ENCODE data around the gene PGPEP1. TPM values are rescaled to one million over a fixed set of nuclear protein-coding genes. Genes with fewer than 3 reads are reported as not detected.
"Not testable (repeated sequence)": the region's sequence is repeated elsewhere in the genome, so short reads cannot be mapped to it uniquely, and the experiment has no call there.

Gene PGPEP1
- total RNA-seq, 2 experiments from 2014 or later, result 41.3 to 45.7 TPM

DNA sequence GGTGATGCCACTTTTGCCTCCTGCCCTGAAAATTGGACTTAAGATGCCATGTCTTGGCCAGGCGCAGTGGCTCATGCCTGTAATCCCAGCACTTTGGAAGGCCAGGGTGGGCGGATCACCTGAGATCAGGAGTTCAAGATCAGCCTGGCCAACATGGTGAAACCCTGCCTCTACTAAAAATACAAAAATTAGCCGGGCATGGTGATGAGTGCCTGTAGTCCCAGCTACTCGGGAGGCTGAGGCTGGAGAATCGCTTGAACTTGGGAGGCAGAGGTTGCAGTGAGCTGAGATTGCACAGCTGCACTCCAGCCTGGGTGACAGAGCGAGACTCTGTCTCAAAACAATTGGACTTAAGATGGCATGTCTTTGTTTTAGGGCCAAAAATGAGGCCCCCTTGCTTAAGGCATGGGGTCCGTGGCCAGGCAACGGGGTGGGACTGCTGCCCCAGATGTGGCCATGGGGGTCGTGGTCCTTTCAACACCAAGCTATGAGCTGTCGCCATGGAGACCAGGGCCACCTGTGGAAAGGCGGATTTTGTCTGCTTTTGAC, 24.0 kb downstream of the PGPEP1 start:
- H3K9me3 Mint-ChIP-seq; H3K4me3 Mint-ChIP-seq; H3K27me3 Mint-ChIP-seq; DNase-seq; ATAC-seq (ENCODE audit: low read depth); POLR2A ChIA-PET: not testable (repeated sequence)
- Mint-ChIP-seq H3K36me3 (peaks cover 41% of the 10 kb centered on the region), H3K27ac (peak overlapping the region; percentile 73), H3K4me1 (peaks cover 17% of the 10 kb centered on the region)

- ATAC-seq (ENCODE audit: low read depth) (peak; percentile 45), DNase-seq (no peak)
- Mint-ChIP-seq H3K36me3 (peaks cover 36% of the 10 kb centered on the region), H3K4me1 (peaks cover 17% of the 10 kb centered on the region), H3K27ac (peak overlapping the region; percentile 73), H3K4me3 (peak overlapping the region; percentile 16), H3K27me3 (no peaks in the 10 kb centered on the region), H3K9me3 (peaks cover 1% of the 10 kb centered on the region)
- POLR2A ChIA-PET, result interaction anchor here (1.6 kb wide), 1 partner anchor 84 kb away, joined by 6 read pairs; the partner anchor contains the start of gene JUND
Observed at GRCh38 chr19:18364826-18365528, 24.6 kb downstream of the PGPEP1 start.

GRCh38 chr19:18366021-18366435, 25.6 kb downstream of the PGPEP1 start:
- H3K36me3 Mint-ChIP-seq, result peaks cover 35% of the 10 kb centered on the region
- DNase-seq (no peak), ATAC-seq (ENCODE audit: low read depth) (no peak)
- H3K4me3 Mint-ChIP-seq, result no peak overlapping the region
- POLR2A ChIA-PET, result interaction anchor here (0.5 to 1.6 kb wide), 2 partner anchors 85 to 1240 kb away, joined by 6 to 7 read pairs; partner anchors contain the start of gene JUND
- H3K9me3 Mint-ChIP-seq, result peaks cover 1% of the 10 kb centered on the region
- H3K27ac Mint-ChIP-seq, result peak overlapping the region; percentile 21
- H3K4me1 Mint-ChIP-seq, result peaks cover 17% of the 10 kb centered on the region
- no peaks in the 10 kb centered on the region for H3K27me3 Mint-ChIP-seq

- POLR2A ChIA-PET, result no interaction called here
- DNase-seq (no peak), ATAC-seq (ENCODE audit: low read depth) (no peak)
- Mint-ChIP-seq H3K4me1 (peaks cover 18% of the 10 kb centered on the region), H3K4me3 (no peak overlapping the region), H3K27ac (no peak overlapping the region), H3K36me3 (peaks cover 26% of the 10 kb centered on the region), H3K9me3 (peaks cover 1% of the 10 kb centered on the region), H3K27me3 (no peaks in the 10 kb centered on the region)
Observed at GRCh38 chr19:18368504-18369222, 28.3 kb downstream of the PGPEP1 start.

- Mint-ChIP-seq H3K27me3 (no peaks in the 10 kb centered on the region), H3K4me1 (peaks cover 11% of the 10 kb centered on the region), H3K36me3 (no peaks in the 10 kb centered on the region), H3K9me3 (no peaks in the 10 kb centered on the region), H3K4me3 (peak overlapping the region; percentile 62), H3K27ac (peak overlapping the region; percentile 88)
- DNase-seq (no peak), ATAC-seq (ENCODE audit: low read depth) (no peak)
- POLR2A ChIA-PET, result interaction anchor here (1.6 kb wide), 1 partner anchor 43 kb away, joined by 4 read pairs; no protein-coding TSS in a partner anchor
Observed at GRCh38 chr19:18373407-18373891, 33.1 kb downstream of the PGPEP1 start.

- Mint-ChIP-seq H3K4me1 (peaks cover 11% of the 10 kb centered on the region), H3K4me3 (peak overlapping the region; percentile 62), H3K9me3 (no peaks in the 10 kb centered on the region), H3K36me3 (no peaks in the 10 kb centered on the region), H3K27me3 (peaks cover 1% of the 10 kb centered on the region), H3K27ac (peak overlapping the region; percentile 88)
- POLR2A ChIA-PET, result interaction anchor here (0.5 to 1.6 kb wide), 2 partner anchors 20 to 43 kb away, joined by 4 to 6 read pairs; no protein-coding TSS in a partner anchor
- DNase-seq (peak; percentile 74), ATAC-seq (ENCODE audit: low read depth) (peak; percentile 89)
Observed at GRCh38 chr19:18373892-18374629, 33.7 kb downstream of the PGPEP1 start.

- peaks cover 4% of the 10 kb centered on the region for H3K27me3 Mint-ChIP-seq
- H3K9me3 Mint-ChIP-seq, result no peaks in the 10 kb centered on the region
- POLR2A ChIA-PET, result no interaction called here
- H3K4me1 Mint-ChIP-seq, result peaks cover 12% of the 10 kb centered on the region
- H3K36me3 Mint-ChIP-seq, result no peaks in the 10 kb centered on the region
- no peak for ATAC-seq (ENCODE audit: low read depth)
- H3K4me3 Mint-ChIP-seq, result no peak overlapping the region
- no peak overlapping the region for H3K27ac Mint-ChIP-seq
- DNase-seq, result no peak
Observed at GRCh38 chr19:18377026-18377425, 36.6 kb downstream of the PGPEP1 start.

DNA sequence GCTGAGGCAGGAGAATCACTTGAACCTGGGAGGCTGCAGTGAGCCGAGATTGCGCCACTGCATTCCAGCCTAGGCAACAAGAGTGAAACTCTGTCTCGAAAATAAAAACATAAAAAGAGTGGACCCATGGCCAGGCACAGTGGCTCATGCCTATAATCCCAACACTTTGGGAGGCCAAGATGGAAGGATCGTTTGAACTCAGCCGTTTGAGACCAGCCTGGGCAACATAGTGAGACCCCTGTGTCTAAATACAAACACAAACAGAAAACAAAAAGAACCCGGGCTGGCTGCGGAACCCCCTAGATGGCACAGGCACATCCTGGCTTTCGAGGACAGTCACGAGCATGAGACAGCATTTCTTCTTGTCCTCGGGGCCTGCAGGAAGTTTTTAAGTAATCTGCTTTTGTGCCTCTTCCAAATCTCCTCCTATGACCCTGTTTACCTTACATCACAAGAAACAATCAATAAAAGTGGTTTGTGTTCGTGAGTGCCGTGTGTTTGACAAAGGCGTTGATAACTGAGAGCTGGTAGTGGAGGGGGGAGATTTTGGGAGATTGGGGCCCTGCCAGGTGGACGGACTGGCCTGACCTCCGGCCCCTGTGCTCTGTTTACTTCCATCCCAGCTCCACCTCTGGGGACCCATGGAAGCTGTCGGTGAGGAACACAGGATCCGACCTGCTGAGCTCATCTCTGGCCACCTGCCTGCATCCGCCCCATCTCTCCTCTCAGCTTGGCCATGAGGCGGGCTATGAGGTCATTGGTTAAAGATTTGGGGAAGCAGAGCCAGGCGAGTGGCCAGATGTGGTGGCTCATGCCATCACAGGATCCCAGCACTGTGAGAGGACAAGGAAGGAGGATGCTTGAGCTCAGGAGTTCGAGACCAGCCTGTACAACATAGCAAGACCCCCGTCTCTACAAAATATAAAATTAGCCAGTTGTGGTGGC, 39.7 kb downstream of the PGPEP1 start:
- Mint-ChIP-seq H3K36me3 (no peaks in the 10 kb centered on the region), H3K27ac (no peak overlapping the region), H3K4me3 (no peak overlapping the region), H3K27me3 (peaks cover 11% of the 10 kb centered on the region), H3K4me1 (peaks cover 1% of the 10 kb centered on the region), H3K9me3 (no peaks in the 10 kb centered on the region)
- ATAC-seq (ENCODE audit: low read depth) (no peak), DNase-seq (no peak)
- POLR2A ChIA-PET, result interaction anchor here (1.6 kb wide), 1 partner anchor 34 kb away, joined by 3 read pairs; no protein-coding TSS in a partner anchor

DNA sequence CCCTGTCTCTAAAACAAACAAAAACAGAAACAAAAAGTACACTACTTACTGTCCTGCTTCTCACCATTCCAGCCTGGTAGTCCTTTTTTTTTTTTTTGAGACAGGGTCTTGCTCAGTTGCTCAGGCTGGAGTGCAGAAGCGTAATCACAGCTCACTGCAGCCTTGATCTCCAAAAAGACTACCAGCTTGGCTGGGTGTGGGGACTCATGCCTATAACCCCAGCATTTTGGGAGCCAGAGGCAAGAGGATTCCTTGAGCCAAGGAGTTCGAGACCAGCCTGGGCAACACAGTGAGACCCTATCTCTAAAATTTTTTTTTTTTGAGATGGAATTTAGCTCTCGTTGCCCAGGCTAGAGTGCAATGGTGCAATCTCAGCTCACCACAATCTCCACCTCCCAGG, 40.4 kb downstream of the PGPEP1 start:
- Mint-ChIP-seq H3K4me1 (peaks cover 1% of the 10 kb centered on the region), H3K27ac (no peak overlapping the region), H3K4me3 (no peak overlapping the region), H3K27me3 (peaks cover 15% of the 10 kb centered on the region), H3K36me3 (no peaks in the 10 kb centered on the region), H3K9me3 (no peaks in the 10 kb centered on the region)
- no peak for DNase-seq
- POLR2A ChIA-PET, result interaction anchor here (0.7 to 1.6 kb wide), 2 partner anchors 12 to 33 kb away, joined by 3 to 5 read pairs; no protein-coding TSS in a partner anchor
- no peak for ATAC-seq (ENCODE audit: low read depth)

DNA sequence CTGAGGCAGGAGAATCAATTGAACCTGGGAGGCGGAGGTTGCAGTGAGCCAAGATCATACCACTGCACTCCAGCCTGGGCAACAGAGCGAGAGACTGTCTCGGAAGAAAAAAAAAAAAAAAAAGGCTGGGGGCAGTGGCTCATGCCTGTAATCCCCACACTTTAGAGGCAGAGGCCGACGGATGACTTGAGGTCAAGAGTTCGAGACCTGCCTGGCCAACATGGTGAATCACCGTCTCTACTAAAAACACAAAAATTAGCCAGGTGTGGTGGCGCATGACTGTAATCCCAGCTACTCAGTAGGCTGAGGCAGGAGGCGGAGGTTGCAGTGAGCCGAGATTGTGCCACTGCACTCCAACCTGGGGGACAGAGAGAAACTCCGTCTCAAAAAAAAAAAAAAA, 43.2 kb downstream of the PGPEP1 start:
- H3K4me3 Mint-ChIP-seq; H3K27ac Mint-ChIP-seq; H3K36me3 Mint-ChIP-seq; DNase-seq; H3K9me3 Mint-ChIP-seq; ATAC-seq (ENCODE audit: low read depth); H3K4me1 Mint-ChIP-seq; POLR2A ChIA-PET: not testable (repeated sequence)
- peaks cover 38% of the 10 kb centered on the region for H3K27me3 Mint-ChIP-seq

DNA sequence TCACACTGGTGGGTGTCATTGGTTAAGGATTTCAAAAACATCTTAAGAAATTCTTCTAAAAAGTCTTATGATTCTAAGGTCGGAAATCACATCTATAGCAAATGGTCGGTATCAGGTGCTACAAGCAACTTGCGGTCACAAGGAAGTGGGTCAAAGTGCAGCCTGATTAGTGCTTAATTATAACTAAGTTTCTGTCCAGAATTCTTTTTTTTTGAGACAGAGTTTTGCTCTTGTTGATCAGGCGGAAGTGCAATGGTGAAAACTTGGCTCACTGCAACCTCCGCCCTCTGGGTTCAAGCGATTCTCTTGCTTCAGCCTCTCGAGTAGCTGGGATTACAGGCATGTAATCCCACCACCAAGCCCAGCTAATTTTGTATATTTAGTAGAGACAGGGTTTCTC, 44.4 kb downstream of the PGPEP1 start:
- POLR2A ChIA-PET, result no interaction called here
- Mint-ChIP-seq H3K9me3 (no peaks in the 10 kb centered on the region), H3K27ac (no peak overlapping the region), H3K36me3 (no peaks in the 10 kb centered on the region), H3K27me3 (peaks cover 44% of the 10 kb centered on the region), H3K4me1 (peaks cover 6% of the 10 kb centered on the region), H3K4me3 (no peak overlapping the region)
- ATAC-seq (ENCODE audit: low read depth), result no peak
- DNase-seq, result no peak

- H3K4me1 Mint-ChIP-seq, result peaks cover 7% of the 10 kb centered on the region
- no peak for DNase-seq
- H3K4me3 Mint-ChIP-seq, result no peak overlapping the region
- no peak for ATAC-seq (ENCODE audit: low read depth)
- POLR2A ChIA-PET, result no interaction called here
- H3K9me3 Mint-ChIP-seq, result no peaks in the 10 kb centered on the region
- no peak overlapping the region for H3K27ac Mint-ChIP-seq
- no peaks in the 10 kb centered on the region for H3K36me3 Mint-ChIP-seq
- peaks cover 47% of the 10 kb centered on the region for H3K27me3 Mint-ChIP-seq
Observed at GRCh38 chr19:18385359-18385674, 44.9 kb downstream of the PGPEP1 start.

Measured in activated naive CD8-positive, alpha-beta T cell treated with anti-CD3 and anti-CD28 coated beads, Interleukin-2, amount 10 ng/mL, durations not matched to agents 7 days and 5 days (primary cell).